HG02970 (cell line): ENCODE data around the gene TCF4.

ENCODE experiments used
- ATAC-seq: cut with Tn5 transposase; IDR thresholded peaks from one replicate; pipeline ENCODE4 v1.9.1; 2021; ENCODE audit warnings: mild to moderate bottlenecking, moderate library complexity, moderate number of reproducible peaks; ENCODE audit not compliant: unreplicated experiment, low FRiP score

TCF4 gene

GRCh38 chr18:55316486-55317184 lies 271.4 kb downstream of the TCF4 start:
- ATAC-seq: no peak

- no peak for ATAC-seq
These were observed 273.3 kb downstream of the TCF4 start for GRCh38 chr18:55314615-55315237.

- ATAC-seq: no peak
These were observed 274.0 kb downstream of the TCF4 start for GRCh38 chr18:55314031-55314430.

- no peak for ATAC-seq
These were observed 277.1 kb downstream of the TCF4 start for GRCh38 chr18:55310863-55311262.

- ATAC-seq: no peak
These were observed 277.8 kb downstream of the TCF4 start for GRCh38 chr18:55310044-55310676.

GRCh38 chr18:55309249-55309648 lies 278.7 kb downstream of the TCF4 start:
- ATAC-seq: no peak

- ATAC-seq: no peak
These were observed 280.5 kb downstream of the TCF4 start for GRCh38 chr18:55307505-55307904.

GRCh38 chr18:55306359-55307024 lies 281.5 kb downstream of the TCF4 start:
- no peak for ATAC-seq

GRCh38 chr18:55302167-55302833 lies 285.7 kb downstream of the TCF4 start:
- ATAC-seq: no peak

GRCh38 chr18:55301824-55302166 lies 286.2 kb downstream of the TCF4 start:
- no peak for ATAC-seq

GRCh38 chr18:55300936-55301531 lies 287.0 kb downstream of the TCF4 start:
- no peak for ATAC-seq

GRCh38 chr18:55300421-55300935 lies 287.5 kb downstream of the TCF4 start:
- no peak for ATAC-seq

- no peak for ATAC-seq
These were observed 291.2 kb downstream of the TCF4 start for GRCh38 chr18:55296778-55297177.

- ATAC-seq: no peak
These were observed 291.9 kb downstream of the TCF4 start for GRCh38 chr18:55296115-55296514.

- no peak for ATAC-seq
These were observed 297.1 kb downstream of the TCF4 start for GRCh38 chr18:55290898-55291297.

- no peak for ATAC-seq
These were observed 298.2 kb downstream of the TCF4 start for GRCh38 chr18:55289775-55290174.

GRCh38 chr18:55289048-55289447 lies 298.9 kb downstream of the TCF4 start:
- ATAC-seq: no peak

- no peak for ATAC-seq
These were observed 299.8 kb downstream of the TCF4 start for GRCh38 chr18:55287935-55288868.

- ATAC-seq: no peak
These were observed 300.7 kb downstream of the TCF4 start for GRCh38 chr18:55287149-55287806.
